ENCODE data around the gene KRTAP5-1. TPM values are rescaled to one million over a fixed set of nuclear protein-coding genes. Genes with fewer than 3 reads are reported as not detected.

KRTAP5-1 gene
- total RNA-seq, 1 donor, result not detected

- peaks cover 18% of the 10 kb centered on the region for H3K4me1 ChIP-seq (ENCODE audit: insufficient read depth, low read length)
- H3K4me3 ChIP-seq (ENCODE audit: low read length), result no peak overlapping the region
- H3K9me3 ChIP-seq (ENCODE audit: low read depth, low read length), result no peaks in the 10 kb centered on the region
- peaks cover 32% of the 10 kb centered on the region for H3K27me3 ChIP-seq (ENCODE audit: insufficient read depth, low read length)
Observed at GRCh38 chr11:1549338-1550330, 35.4 kb downstream of the KRTAP5-1 start.

- Histone ChIP-seq H3K9me3 (ENCODE audit: low read depth, low read length) (no peaks in the 10 kb centered on the region), H3K4me3 (ENCODE audit: low read length) (no peak overlapping the region), H3K4me1 (ENCODE audit: insufficient read depth, low read length) (peaks cover 18% of the 10 kb centered on the region), H3K27me3 (ENCODE audit: insufficient read depth, low read length) (peaks cover 32% of the 10 kb centered on the region)
Observed at GRCh38 chr11:1548221-1549070, 36.6 kb downstream of the KRTAP5-1 start.

- H3K4me3 ChIP-seq (ENCODE audit: low read length), result no peak overlapping the region
- H3K27me3 ChIP-seq (ENCODE audit: insufficient read depth, low read length), result peaks cover 32% of the 10 kb centered on the region
Observed at GRCh38 chr11:1547467-1548098, 37.5 kb downstream of the KRTAP5-1 start.

GRCh38 chr11:1546536-1547466 is 38.3 kb downstream of the KRTAP5-1 start:
- H3K9me3 ChIP-seq (ENCODE audit: low read depth, low read length), result no peaks in the 10 kb centered on the region
- H3K4me1 ChIP-seq (ENCODE audit: insufficient read depth, low read length), result peaks cover 18% of the 10 kb centered on the region
- no peak overlapping the region for H3K4me3 ChIP-seq (ENCODE audit: low read length)
- H3K27me3 ChIP-seq (ENCODE audit: insufficient read depth, low read length), result peaks cover 32% of the 10 kb centered on the region

More at GRCh38 chr11:1547467-1548098, 37.5 kb downstream of the KRTAP5-1 start:
- Histone ChIP-seq H3K9me3 (ENCODE audit: low read depth, low read length) (no peaks in the 10 kb centered on the region), H3K4me1 (ENCODE audit: insufficient read depth, low read length) (peaks cover 18% of the 10 kb centered on the region)

GRCh38 chr11:1546077-1546535 is 39.0 kb downstream of the KRTAP5-1 start:
- Histone ChIP-seq H3K4me1 (ENCODE audit: insufficient read depth, low read length) (peaks cover 18% of the 10 kb centered on the region), H3K27me3 (ENCODE audit: insufficient read depth, low read length) (peaks cover 32% of the 10 kb centered on the region), H3K9me3 (ENCODE audit: low read depth, low read length) (no peaks in the 10 kb centered on the region), H3K4me3 (ENCODE audit: low read length) (no peak overlapping the region)

- Histone ChIP-seq H3K9me3 (ENCODE audit: low read depth, low read length) (no peaks in the 10 kb centered on the region), H3K27me3 (ENCODE audit: insufficient read depth, low read length) (peaks cover 32% of the 10 kb centered on the region), H3K4me3 (ENCODE audit: low read length) (no peak overlapping the region), H3K4me1 (ENCODE audit: insufficient read depth, low read length) (peaks cover 18% of the 10 kb centered on the region)
Observed at GRCh38 chr11:1545432-1545831, 39.7 kb downstream of the KRTAP5-1 start.

GRCh38 chr11:1544536-1544935 is 40.5 kb downstream of the KRTAP5-1 start:
- Histone ChIP-seq H3K4me3 (ENCODE audit: low read length) (no peak overlapping the region), H3K4me1 (ENCODE audit: insufficient read depth, low read length) (peaks cover 18% of the 10 kb centered on the region), H3K27me3 (ENCODE audit: insufficient read depth, low read length) (peaks cover 32% of the 10 kb centered on the region)

GRCh38 chr11:1543606-1544263 is 41.3 kb downstream of the KRTAP5-1 start:
- Histone ChIP-seq H3K9me3 (ENCODE audit: low read depth, low read length) (no peaks in the 10 kb centered on the region), H3K4me3 (ENCODE audit: low read length) (no peak overlapping the region), H3K4me1 (ENCODE audit: insufficient read depth, low read length) (peaks cover 18% of the 10 kb centered on the region), H3K27me3 (ENCODE audit: insufficient read depth, low read length) (peaks cover 32% of the 10 kb centered on the region)

More at GRCh38 chr11:1544536-1544935, 40.5 kb downstream of the KRTAP5-1 start:
- H3K9me3 ChIP-seq (ENCODE audit: low read depth, low read length), result no peaks in the 10 kb centered on the region

GRCh38 chr11:1542267-1542666 is 42.8 kb downstream of the KRTAP5-1 start:
- Histone ChIP-seq H3K4me3 (ENCODE audit: low read length) (no peak overlapping the region), H3K9me3 (ENCODE audit: low read depth, low read length) (no peaks in the 10 kb centered on the region), H3K27me3 (ENCODE audit: insufficient read depth, low read length) (peaks cover 23% of the 10 kb centered on the region), H3K4me1 (ENCODE audit: insufficient read depth, low read length) (peaks cover 8% of the 10 kb centered on the region)

- peaks cover 22% of the 10 kb centered on the region for H3K27me3 ChIP-seq (ENCODE audit: insufficient read depth, low read length)
Observed at GRCh38 chr11:1541474-1542204, 43.4 kb downstream of the KRTAP5-1 start.

GRCh38 chr11:1540074-1540473 is 45.0 kb downstream of the KRTAP5-1 start:
- Histone ChIP-seq H3K4me3 (ENCODE audit: low read length) (no peak overlapping the region), H3K9me3 (ENCODE audit: low read depth, low read length) (no peaks in the 10 kb centered on the region)

More at GRCh38 chr11:1541474-1542204, 43.4 kb downstream of the KRTAP5-1 start:
- H3K9me3 ChIP-seq (ENCODE audit: low read depth, low read length), result no peaks in the 10 kb centered on the region
- H3K4me3 ChIP-seq (ENCODE audit: low read length), result no peak overlapping the region
- H3K4me1 ChIP-seq (ENCODE audit: insufficient read depth, low read length), result peaks cover 1% of the 10 kb centered on the region

GRCh38 chr11:1538153-1538552 is 46.9 kb downstream of the KRTAP5-1 start:
- Histone ChIP-seq H3K4me1 (ENCODE audit: insufficient read depth, low read length) (peaks cover 5% of the 10 kb centered on the region), H3K27me3 (ENCODE audit: insufficient read depth, low read length) (no peaks in the 10 kb centered on the region), H3K9me3 (ENCODE audit: low read depth, low read length) (no peaks in the 10 kb centered on the region), H3K4me3 (ENCODE audit: low read length) (no peak overlapping the region)

More at GRCh38 chr11:1540074-1540473, 45.0 kb downstream of the KRTAP5-1 start:
- H3K27me3 ChIP-seq (ENCODE audit: insufficient read depth, low read length), result peaks cover 7% of the 10 kb centered on the region
- peaks cover 5% of the 10 kb centered on the region for H3K4me1 ChIP-seq (ENCODE audit: insufficient read depth, low read length)
